H1 (cell line): ENCODE results near the gene TFCP2L1. TPM values are rescaled to one million over a fixed set of nuclear protein-coding genes. Genes with fewer than 3 reads are reported as not detected.

Source experiments
- CTCF ChIA-PET: fragments of 300-600 bp; sonication (Branson Sonifier 250); formaldehyde crosslinking; loops from one replicate; lab custom pipeline; 2021; ENCODE audit not compliant: partially characterized antibody; lab: Charles Lee
- POLR2A ChIA-PET: fragments of 300-600 bp; sonication (Branson Sonifier 250); formaldehyde crosslinking; loops from one replicate; lab custom pipeline; 2021; ENCODE audit warnings: inconsistent platforms; ENCODE audit not compliant: partially characterized antibody; lab: Charles Lee
- DNase-seq, 2 experiments: peaks; one replicate each; pipeline versions ENCODE4 v3.0.0 to v3.0.0-alpha.2; 2010 to 2022; ENCODE audit warnings: low spot score in 2 of 2, low read depth in 1 of 2, mixed read lengths in 1 of 2
- FAIRE-seq: peaks from 2 replicates; lab custom pipeline; 2011; peaks lifted over from hg19 to GRCh38; lab: Jason Lieb, UNC
- H2AFZ ChIP-seq: 2 replicates; pipeline ENCODE4 v1.8.1; 2012; ENCODE audit warnings: low read length, inconsistent platforms
- H2AK5ac ChIP-seq: 2 replicates; pipeline ENCODE4 v1.6.1; 2013; ENCODE audit warnings: low read depth, low read length
- H2BK120ac ChIP-seq: replicated peaks from 2 replicates; pipeline ENCODE3; 2013; ENCODE audit warnings: low read depth, low read length, inconsistent platforms
- H2BK12ac ChIP-seq: 2 replicates; pipeline ENCODE4 v1.6.1; 2013; ENCODE audit warnings: low read depth, low read length
- H2BK15ac ChIP-seq: 2 replicates; pipeline ENCODE4 v1.6.1; 2013; ENCODE audit warnings: low read length
- H2BK20ac ChIP-seq: 2 replicates; pipeline ENCODE4 v1.6.1; 2013; ENCODE audit warnings: low read length
- H2BK5ac ChIP-seq: 2 replicates; pipeline ENCODE4 v1.6.1; 2013; ENCODE audit warnings: low read depth, low read length
- H3K14ac ChIP-seq: 2 replicates; pipeline ENCODE4 v1.6.1; 2013; ENCODE audit warnings: inconsistent platforms; ENCODE audit not compliant: insufficient read length
- H3K18ac ChIP-seq: 2 replicates; pipeline ENCODE4 v1.6.1; 2013; ENCODE audit warnings: low read length; ENCODE audit errors: extremely low read depth
- H3K23ac ChIP-seq: 2 replicates; pipeline ENCODE4 v1.6.1; 2013; ENCODE audit warnings: inconsistent platforms; ENCODE audit not compliant: insufficient read length
- H3K23me2 ChIP-seq: 2 replicates; pipeline ENCODE4 v1.6.1; 2013; ENCODE audit warnings: low read depth, low read length
- H3K27ac ChIP-seq: 2 replicates; pipeline ENCODE4 v1.6.1; 2011; ENCODE audit warnings: low read depth, low read length, inconsistent platforms
- H3K27me3 ChIP-seq, 4 experiments: replicated peaks in 1 of 4; 1 replicate in 1 of 4; 2 replicates in 3 of 4; pipeline versions ENCODE4 v1.6.1 to v1.8.1; 2011 to 2013; ENCODE audit warnings: low read length in 3 of 4, mild to moderate bottlenecking in 3 of 4, inconsistent platforms in 2 of 4, mixed read lengths in 2 of 4, moderate library complexity in 1 of 4; ENCODE audit not compliant: control insufficient read depth in 3 of 4, insufficient read depth in 3 of 4; ENCODE audit errors: extremely low read depth in 1 of 4
- H3K36me3 ChIP-seq, 4 experiments: 2 replicates each; pipeline versions ENCODE4 v1.6.1 to v1.8.1; 2011 to 2013; ENCODE audit warnings: mild to moderate bottlenecking in 4 of 4, low read length in 3 of 4, moderate library complexity in 2 of 4, control low read depth in 1 of 4, inconsistent platforms in 1 of 4; ENCODE audit not compliant: insufficient read depth in 4 of 4, control insufficient read depth in 2 of 4
- H3K4ac ChIP-seq: replicated peaks from 2 replicates; pipeline ENCODE3; 2013; ENCODE audit warnings: low read length, low read depth, mixed read lengths, inconsistent platforms; ENCODE audit not compliant: insufficient read length
- H3K4me1 ChIP-seq, 4 experiments: replicated peaks in 1 of 4; 1 replicate in 1 of 4; 2 replicates in 3 of 4; pipeline versions ENCODE4 v1.6.1 to v1.8.1; 2011 to 2013; ENCODE audit warnings: low read length in 3 of 4, inconsistent platforms in 2 of 4, mixed read lengths in 1 of 4; ENCODE audit not compliant: insufficient read depth in 4 of 4, control insufficient read depth in 3 of 4
- H3K4me2 ChIP-seq, 2 experiments: 2 replicates each; pipeline versions ENCODE4 v1.6.1 to v1.8.1; 2011 to 2013; ENCODE audit warnings: low read depth in 2 of 2, low read length in 2 of 2, control low read depth in 1 of 2, inconsistent platforms in 1 of 2, mild to moderate bottlenecking in 1 of 2; ENCODE audit not compliant: insufficient read depth in 1 of 2
- H3K4me3 ChIP-seq, 4 experiments: fragments of 200-600, 300-600 bp in 1 of 4; sonication (generic), shearing (Covaris generic), sonication (Bioruptor Twin) in 1 of 4; 2 replicates each; pipeline versions ENCODE4 v1.5.1 to v1.8.1; 2011 to 2016; ENCODE audit warnings: low read length in 4 of 4, low read depth in 3 of 4, control low read depth in 2 of 4, inconsistent platforms in 2 of 4, mild to moderate bottlenecking in 2 of 4, mixed read lengths in 1 of 4, moderate library complexity in 1 of 4; ENCODE audit not compliant: insufficient read depth in 2 of 4; ENCODE audit errors: extremely low read depth in 1 of 4
- H3K56ac ChIP-seq: replicated peaks from 2 replicates; pipeline ENCODE3; 2013; ENCODE audit warnings: low read depth, mild to moderate bottlenecking, mixed read lengths, low read length, inconsistent platforms; ENCODE audit not compliant: insufficient read length
- H3K79me1 ChIP-seq: 2 replicates; pipeline ENCODE4 v1.6.1; 2013; ENCODE audit warnings: low read depth, low read length, control low read depth
- H3K79me2 ChIP-seq, 2 experiments: 2 replicates each; pipeline versions ENCODE4 v1.6.1 to v1.8.1; 2012 to 2013; ENCODE audit warnings: low read length in 2 of 2, mild to moderate bottlenecking in 2 of 2, inconsistent platforms in 1 of 2; ENCODE audit not compliant: insufficient read depth in 2 of 2, control insufficient read depth in 1 of 2
- H3K9ac ChIP-seq, 4 experiments: replicated peaks in 1 of 4; 1 replicate in 1 of 4; 2 replicates in 3 of 4; pipeline versions ENCODE4 v1.6.1 to v1.8.1; 2011 to 2013; ENCODE audit warnings: low read depth in 3 of 4, low read length in 3 of 4, control low read depth in 2 of 4, mild to moderate bottlenecking in 2 of 4, moderate library complexity in 2 of 4, inconsistent platforms in 1 of 4; ENCODE audit errors: extremely low read depth in 1 of 4
- H3K9me3 ChIP-seq, 2 experiments: 2 replicates each; pipeline versions ENCODE4 v1.6.1 to v1.8.1; 2012 to 2013; ENCODE audit warnings: mild to moderate bottlenecking in 2 of 2, moderate library complexity in 2 of 2, control low read depth in 1 of 2, inconsistent platforms in 1 of 2, low read depth in 1 of 2, low read length in 1 of 2, mixed read lengths in 1 of 2; ENCODE audit not compliant: insufficient read depth in 2 of 2
- H4K20me1 ChIP-seq, 2 experiments: replicated peaks in 1 of 2; 2 replicates each; pipeline versions ENCODE3 to v1.8.1; 2011 to 2013; ENCODE audit warnings: inconsistent platforms in 2 of 2, low read length in 2 of 2, mild to moderate bottlenecking in 1 of 2; ENCODE audit not compliant: insufficient read depth in 2 of 2, control insufficient read depth in 1 of 2
- H4K5ac ChIP-seq: 2 replicates; pipeline ENCODE4 v1.6.1; 2013; ENCODE audit warnings: low read length, low read depth, mixed read lengths, inconsistent platforms; ENCODE audit not compliant: insufficient read length
- H4K8ac ChIP-seq: 2 replicates; pipeline ENCODE4 v1.8.0; 2013; ENCODE audit warnings: mild to moderate bottlenecking, moderate library complexity, low read length, inconsistent platforms; ENCODE audit not compliant: insufficient read depth; ENCODE audit errors: extremely low read depth
- H4K91ac ChIP-seq: replicated peaks from 2 replicates; pipeline ENCODE3; 2013; ENCODE audit warnings: low read length, mixed read lengths, inconsistent platforms; ENCODE audit not compliant: insufficient read length
- SRF ChIP-seq: IDR thresholded peaks from 2 replicates; pipeline ENCODE4 v1.6.1; 2011; ENCODE audit warnings: mild to moderate bottlenecking, low read depth, low read length, moderate library complexity
- WGBS, 2 experiments: shearing (Covaris generic) in 1 of 2; methylation state at CpG; one replicate each; pipeline versions ENCODE4 v1.1.6 to v1.1.7; 2013 to 2015; ENCODE audit warnings: low lambda C conversion rate in 2 of 2, mixed read lengths in 2 of 2, inconsistent platforms in 1 of 2, low coverage in 1 of 2, missing lambda C conversion rate in 1 of 2; ENCODE audit not compliant: insufficient replicate concordance in 2 of 2, insufficient coverage in 1 of 2, insufficient read length in 1 of 2; ENCODE audit errors: extremely low coverage in 1 of 2, missing lambda C conversion rate in 1 of 2; 5-methylcytosine and 5-hydroxymethylcytosine counted together
- polyA plus RNA-seq, 7 experiments: library from polyadenylated mRNA; depleted of rRNA in 3 of 7; stranded (reverse) in 5 of 7; unstranded in 2 of 7; fragments of >200 nt in 5 of 7; fragments of 200-250 nt in 2 of 7; gene quantifications; 1 replicate in 5 of 7; 2 replicates in 1 of 7; 4 replicates in 1 of 7; pipeline versions ENCODE4 v1.2.1 to v1.2.3, GENCODE V29; 2011 to 2013; ENCODE audit warnings: missing spikeins in 2 of 7, mixed read lengths in 2 of 7
- total RNA-seq: library from RNA; stranded (reverse); fragmentation: NEBNext Ultra II Directional; extraction: Animal tissue kit (Norgen Biotek cat#: 25700); gene quantifications from 2 replicates; pipeline ENCODE4 v1.2.1, GENCODE V29; 2021

Gene TFCP2L1
- total and polyA plus RNA-seq, 2 of the 8 experiments (the other 6 are each of a cell fraction or from before 2014, with no cell fraction given) = 1.5 to 3.8 TPM

DNA sequence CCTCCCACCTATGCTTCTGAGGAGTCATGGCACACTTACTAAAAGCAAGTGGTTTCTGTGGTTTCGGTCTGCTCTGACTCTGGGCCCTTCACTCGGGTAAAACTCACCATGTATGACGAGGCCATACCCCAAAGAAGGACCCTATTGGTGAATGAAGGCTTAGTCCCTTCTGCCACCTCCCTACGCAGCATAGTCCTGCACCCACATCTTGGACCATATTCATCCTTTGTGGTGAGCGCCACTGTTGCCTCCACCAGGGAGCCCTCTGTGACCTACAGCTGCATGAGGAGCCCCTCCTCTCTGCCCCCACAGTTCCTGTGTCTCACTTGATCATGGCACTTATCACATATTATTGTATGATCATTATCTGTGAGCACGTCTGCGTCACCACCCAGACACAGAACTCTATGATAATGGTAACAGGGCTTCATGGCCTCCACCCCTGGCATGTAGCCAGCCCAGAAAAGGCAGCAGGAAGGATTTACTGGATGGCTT, 113.3 kb downstream of the TFCP2L1 start:
- no peak overlapping the region for H2BK20ac ChIP-seq
- 85% methylated on average over 7 of the region's 7 CpGs; no CpG with 5 or more reads in 1 of the 2 experiments for WGBS, 2 experiments
- no peak overlapping the region for H4K8ac ChIP-seq
- H3K27me3 ChIP-seq = no peaks in the 10 kb centered on the region; a peak in 3 of 7 replicates
- no peaks in the 10 kb centered on the region for H3K36me3 ChIP-seq
- no peak overlapping the region for H2BK12ac ChIP-seq
- H3K9ac ChIP-seq = no peak overlapping the region
- DNase-seq = no peak
- no peak overlapping the region for H3K4me2 ChIP-seq
- no peaks in the 10 kb centered on the region for H3K79me2 ChIP-seq
- H2AFZ ChIP-seq = no peak overlapping the region
- no peak overlapping the region for H3K23ac ChIP-seq
- H4K91ac ChIP-seq = no peak overlapping the region
- no peak overlapping the region for H2BK120ac ChIP-seq
- no peaks in the 10 kb centered on the region for H4K20me1 ChIP-seq
- no peak overlapping the region for H3K56ac ChIP-seq
- ChIA-PET POLR2A (no interaction called here), CTCF (interaction anchor here (1.7 to 4.9 kb wide), 2 partner anchors 13 to 43 kb away, joined by 6 to 18 read pairs; no protein-coding TSS in a partner anchor)
- H3K79me1 ChIP-seq = no peaks in the 10 kb centered on the region
- TF ChIP-seq SRF = no peak
- H2BK15ac ChIP-seq = no peak overlapping the region
- no peak overlapping the region for H2BK5ac ChIP-seq
- H3K4ac ChIP-seq = no peak overlapping the region
- no peak for FAIRE-seq
- H3K18ac ChIP-seq = no peak overlapping the region
- no peak overlapping the region for H3K27ac ChIP-seq
- no peak overlapping the region for H3K4me3 ChIP-seq
- no peaks in the 10 kb centered on the region; a peak in 1 of 7 replicates for H3K4me1 ChIP-seq
- 0 out of 2 replicates have a peak, but pooled peaks cover 2% of the 10 kb centered on the region for H3K23me2 ChIP-seq
- no peak overlapping the region for H3K14ac ChIP-seq
- H4K5ac ChIP-seq = no peak overlapping the region
- no peak overlapping the region for H2AK5ac ChIP-seq
- H3K9me3 ChIP-seq = 0 out of 4 replicates have a peak, but pooled peaks cover 0 to 4% of the 10 kb centered on the region in 2 experiments
